Measurements from ENCODE around the gene ZKSCAN1.
A peak's percentile ranks its signal among the peaks of the same experiment; 100 is the strongest.

The ZKSCAN1 gene

GRCh38 chr7:99996755-99997544, 18.4 kb upstream of the ZKSCAN1 start:
- TF ChIP-seq SPI1 (IDR thresholded peaks at IDR 0.05; ENCODE audit: borderline replicate concordance, low read depth) = no peak
- TF ChIP-seq, protein P1, sequence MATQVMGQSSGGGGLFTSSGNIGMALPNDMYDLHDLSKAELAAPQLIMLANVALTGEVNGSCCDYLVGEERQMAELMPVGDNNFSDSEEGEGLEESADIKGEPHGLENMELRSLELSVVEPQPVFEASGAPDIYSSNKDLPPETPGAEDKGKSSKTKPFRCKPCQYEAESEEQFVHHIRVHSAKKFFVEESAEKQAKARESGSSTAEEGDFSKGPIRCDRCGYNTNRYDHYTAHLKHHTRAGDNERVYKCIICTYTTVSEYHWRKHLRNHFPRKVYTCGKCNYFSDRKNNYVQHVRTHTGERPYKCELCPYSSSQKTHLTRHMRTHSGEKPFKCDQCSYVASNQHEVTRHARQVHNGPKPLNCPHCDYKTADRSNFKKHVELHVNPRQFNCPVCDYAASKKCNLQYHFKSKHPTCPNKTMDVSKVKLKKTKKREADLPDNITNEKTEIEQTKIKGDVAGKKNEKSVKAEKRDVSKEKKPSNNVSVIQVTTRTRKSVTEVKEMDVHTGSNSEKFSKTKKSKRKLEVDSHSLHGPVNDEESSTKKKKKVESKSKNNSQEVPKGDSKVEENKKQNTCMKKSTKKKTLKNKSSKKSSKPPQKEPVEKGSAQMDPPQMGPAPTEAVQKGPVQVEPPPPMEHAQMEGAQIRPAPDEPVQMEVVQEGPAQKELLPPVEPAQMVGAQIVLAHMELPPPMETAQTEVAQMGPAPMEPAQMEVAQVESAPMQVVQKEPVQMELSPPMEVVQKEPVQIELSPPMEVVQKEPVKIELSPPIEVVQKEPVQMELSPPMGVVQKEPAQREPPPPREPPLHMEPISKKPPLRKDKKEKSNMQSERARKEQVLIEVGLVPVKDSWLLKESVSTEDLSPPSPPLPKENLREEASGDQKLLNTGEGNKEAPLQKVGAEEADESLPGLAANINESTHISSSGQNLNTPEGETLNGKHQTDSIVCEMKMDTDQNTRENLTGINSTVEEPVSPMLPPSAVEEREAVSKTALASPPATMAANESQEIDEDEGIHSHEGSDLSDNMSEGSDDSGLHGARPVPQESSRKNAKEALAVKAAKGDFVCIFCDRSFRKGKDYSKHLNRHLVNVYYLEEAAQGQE (IDR thresholded peaks at IDR 0.05; ENCODE audit: insufficient replicate concordance, low read depth) = no peak

GRCh38 chr7:99997545-99998137, 17.8 kb upstream of the ZKSCAN1 start:
- DNase-seq (ENCODE audit: low read depth in 1 of 2, low spot score in 1 of 2) = no peak
- 0 out of 2 replicates have a peak overlapping the region, but pooled peaks have one; percentile 15 for H3K27ac ChIP-seq (replicated peaks)

More at GRCh38 chr7:99996755-99997544, 18.4 kb upstream of the ZKSCAN1 start:
- Histone ChIP-seq H3K4me3 (replicated peaks; ENCODE audit: insufficient read depth, low read length) (peak overlapping the region; percentile 1), H3K27ac (replicated peaks) (0 out of 2 replicates have a peak overlapping the region, but pooled peaks have one; percentile 15), H3K27me3 (ENCODE audit: insufficient read depth, poor library complexity, severe bottlenecking) (no peaks in the 10 kb centered on the region)
- DNase-seq (ENCODE audit: low read depth in 1 of 2, low spot score in 1 of 2) = no peak

DNA sequence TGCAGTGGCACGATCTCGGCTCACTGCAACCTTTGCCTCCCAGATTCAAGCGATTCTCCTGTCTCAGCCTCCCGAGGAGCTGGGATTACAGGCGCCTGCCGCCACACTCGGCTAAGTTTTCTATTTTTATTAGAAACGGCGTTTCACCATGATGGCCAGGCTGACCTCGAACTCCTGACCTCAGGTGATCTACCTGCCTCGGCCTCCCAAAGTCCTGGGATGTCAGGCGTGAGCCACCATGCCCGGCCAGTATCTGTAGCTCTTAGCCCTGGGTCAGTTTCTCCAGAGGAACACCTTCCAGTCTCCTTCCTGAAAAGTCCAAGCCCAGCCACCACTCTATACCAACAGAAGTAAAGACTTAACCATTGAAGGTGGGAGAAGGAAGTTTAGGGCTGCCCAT, 15.2 kb upstream of the ZKSCAN1 start:
- no peak for DNase-seq (ENCODE audit: low read depth in 1 of 2, low spot score in 1 of 2)
- no peak overlapping the region for H3K4me3 ChIP-seq (replicated peaks; ENCODE audit: insufficient read depth, low read length)
- H3K27ac ChIP-seq (replicated peaks) = no peak overlapping the region
- H3K27me3 ChIP-seq (ENCODE audit: insufficient read depth, poor library complexity, severe bottlenecking) = no peaks in the 10 kb centered on the region
- TF ChIP-seq SPI1 (IDR thresholded peaks at IDR 0.05; ENCODE audit: borderline replicate concordance, low read depth) (no peak), POLR2AphosphoS5 (IDR thresholded peaks at IDR 0.05; ENCODE audit: low read depth) (no peak), GABPA (IDR thresholded peaks at IDR 0.05; ENCODE audit: low read depth) (no peak)
- TF ChIP-seq, protein P1 (IDR thresholded peaks at IDR 0.05; ENCODE audit: insufficient replicate concordance, low read depth) = no peak
- TF ChIP-seq, protein P2, sequence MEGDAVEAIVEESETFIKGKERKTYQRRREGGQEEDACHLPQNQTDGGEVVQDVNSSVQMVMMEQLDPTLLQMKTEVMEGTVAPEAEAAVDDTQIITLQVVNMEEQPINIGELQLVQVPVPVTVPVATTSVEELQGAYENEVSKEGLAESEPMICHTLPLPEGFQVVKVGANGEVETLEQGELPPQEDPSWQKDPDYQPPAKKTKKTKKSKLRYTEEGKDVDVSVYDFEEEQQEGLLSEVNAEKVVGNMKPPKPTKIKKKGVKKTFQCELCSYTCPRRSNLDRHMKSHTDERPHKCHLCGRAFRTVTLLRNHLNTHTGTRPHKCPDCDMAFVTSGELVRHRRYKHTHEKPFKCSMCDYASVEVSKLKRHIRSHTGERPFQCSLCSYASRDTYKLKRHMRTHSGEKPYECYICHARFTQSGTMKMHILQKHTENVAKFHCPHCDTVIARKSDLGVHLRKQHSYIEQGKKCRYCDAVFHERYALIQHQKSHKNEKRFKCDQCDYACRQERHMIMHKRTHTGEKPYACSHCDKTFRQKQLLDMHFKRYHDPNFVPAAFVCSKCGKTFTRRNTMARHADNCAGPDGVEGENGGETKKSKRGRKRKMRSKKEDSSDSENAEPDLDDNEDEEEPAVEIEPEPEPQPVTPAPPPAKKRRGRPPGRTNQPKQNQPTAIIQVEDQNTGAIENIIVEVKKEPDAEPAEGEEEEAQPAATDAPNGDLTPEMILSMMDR (IDR thresholded peaks at IDR 0.05; ENCODE audit: insufficient read depth, low read length) = no peak

More at GRCh38 chr7:99997545-99998137, 17.8 kb upstream of the ZKSCAN1 start:
- H3K27me3 ChIP-seq (ENCODE audit: insufficient read depth, poor library complexity, severe bottlenecking) = no peaks in the 10 kb centered on the region
- no peak for TF ChIP-seq GABPA (IDR thresholded peaks at IDR 0.05; ENCODE audit: low read depth)
- H3K4me3 ChIP-seq (replicated peaks; ENCODE audit: insufficient read depth, low read length) = peak overlapping the region; percentile 1

DNA sequence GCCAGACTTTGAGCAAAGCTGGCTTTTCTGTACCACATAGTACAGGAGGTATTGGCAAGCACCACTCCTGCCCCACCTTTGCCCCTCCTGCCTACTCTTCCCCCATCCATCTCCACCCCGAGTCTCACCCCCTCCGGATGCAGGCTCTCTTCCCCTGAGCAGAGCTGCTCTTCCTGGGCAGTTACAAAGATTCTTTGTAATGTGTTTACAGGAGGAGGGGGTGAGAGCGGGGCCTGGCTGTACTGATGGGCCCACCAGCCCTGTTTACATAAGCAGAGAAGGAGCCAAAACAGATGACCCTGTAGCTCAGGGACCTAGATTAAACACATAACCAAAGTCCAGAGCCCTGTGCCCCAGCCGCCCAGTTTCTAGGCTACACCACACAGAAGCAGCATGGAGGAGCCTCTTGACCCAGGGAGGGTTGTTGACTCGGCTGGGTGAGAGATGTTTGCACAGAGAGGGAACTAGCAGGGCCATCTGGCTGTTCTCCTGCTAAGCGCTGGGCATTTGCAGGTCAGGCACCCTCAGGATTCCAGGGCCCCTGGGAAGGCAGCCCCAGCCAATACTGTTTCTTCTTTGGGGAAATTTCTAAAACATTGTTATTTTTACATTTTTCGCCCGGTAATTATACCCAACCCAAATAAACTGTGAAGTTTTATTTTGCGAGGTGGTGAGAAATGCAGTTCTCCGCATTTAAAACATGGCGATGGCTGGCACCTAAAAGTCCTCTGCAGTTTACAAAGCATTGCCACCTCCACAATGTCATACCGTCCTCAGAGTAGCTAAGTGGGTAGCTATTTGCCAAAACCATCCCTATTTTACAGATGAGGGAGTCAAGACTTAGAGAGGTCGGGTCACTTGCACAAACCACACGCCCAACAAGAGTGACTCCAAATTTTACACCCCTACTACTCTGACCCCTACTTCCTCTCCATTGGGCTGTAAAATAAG, 11.4 kb upstream of the ZKSCAN1 start:
- H3K27ac ChIP-seq (replicated peaks) = no peak overlapping the region
- TF ChIP-seq, protein P2 (IDR thresholded peaks at IDR 0.05; ENCODE audit: insufficient read depth, low read length) = no peak
- TF ChIP-seq, protein P1 (IDR thresholded peaks at IDR 0.05; ENCODE audit: insufficient replicate concordance, low read depth) = no peak
- TF ChIP-seq POLR2AphosphoS5 (IDR thresholded peaks at IDR 0.05; ENCODE audit: low read depth) (no peak), GABPA (IDR thresholded peaks at IDR 0.05; ENCODE audit: low read depth) (no peak), SPI1 (IDR thresholded peaks at IDR 0.05; ENCODE audit: borderline replicate concordance, low read depth) (no peak)
- no peaks in the 10 kb centered on the region for H3K27me3 ChIP-seq (ENCODE audit: insufficient read depth, poor library complexity, severe bottlenecking)
- H3K4me3 ChIP-seq (replicated peaks; ENCODE audit: insufficient read depth, low read length) = no peak overlapping the region
- no peak for DNase-seq (ENCODE audit: low read depth in 1 of 2, low spot score in 1 of 2)
